ENCODE measurements around the gene SC5D. TPM values are rescaled to one million over a fixed set of nuclear protein-coding genes. Genes with fewer than 3 reads are reported as not detected.

SC5D gene
- total and polyA plus RNA-seq, 2 of the 4 experiments (the other 2 are of a cell fraction) = 21.3 to 21.7 TPM

GRCh38 chr11:121347813-121348212, 55.2 kb downstream of the SC5D start:
- no peaks in the 10 kb centered on the region for H4K20me1 ChIP-seq (ENCODE audit: insufficient read depth, low read length)
- H2BK15ac ChIP-seq (ENCODE audit: low read depth, low read length) = no peak overlapping the region
- no peaks in the 10 kb centered on the region for H3K9me1 ChIP-seq (ENCODE audit: insufficient read depth, low read length)
- H3K4me2 ChIP-seq (ENCODE audit: low read depth, low read length) = no peak overlapping the region
- POLR2A ChIA-PET (ENCODE audit: unreplicated experiment) = no interaction called here
- no peak overlapping the region for H2BK20ac ChIP-seq (ENCODE audit: low read depth, low read length)
- no peak overlapping the region for H3K27ac ChIP-seq (ENCODE audit: insufficient read depth, low read length)
- H4K91ac ChIP-seq (ENCODE audit: insufficient read depth, low read depth, low read length) = no peak overlapping the region
- no TSS peak for BruUV-seq (replicated peaks)
- no peak overlapping the region for H3K14ac ChIP-seq (replicated peaks; ENCODE audit: low read depth, low read length)
- intact Hi-C loops (cut with micrococcal nuclease) = no loop called here
- TF ChIP-seq RCOR1 (IDR thresholded peaks at IDR 0.05; ENCODE audit: insufficient replicate concordance, low read length) (no peak), CTCF (conservative IDR thresholded peaks at IDR 0.05; ENCODE audit: low read depth, low read length) (no peak), SMC3 (IDR thresholded peaks at IDR 0.05; ENCODE audit: low read depth, low read length) (no peak), ELK1 (IDR thresholded peaks at IDR 0.05; ENCODE audit: borderline replicate concordance, low read depth, low read length) (no peak), USF2 (IDR thresholded peaks at IDR 0.05; ENCODE audit: low read depth, low read length) (no peak), CHD1 (IDR thresholded peaks at IDR 0.05; ENCODE audit: low read depth, low read length) (no peak), NFE2L2 (IDR thresholded peaks at IDR 0.05; ENCODE audit: low read depth, low read length) (no peak), POLR2A (IDR thresholded peaks at IDR 0.05; ENCODE audit: low read depth, low read length) (no peak), RFX5 (IDR thresholded peaks at IDR 0.05; ENCODE audit: low read depth, low read length) (no peak), MXI1 (IDR thresholded peaks at IDR 0.05; ENCODE audit: borderline replicate concordance, low read depth, low read length) (no peak), FOS (IDR thresholded peaks at IDR 0.05; ENCODE audit: low read depth, low read length) (no peak), BHLHE40 (IDR thresholded peaks at IDR 0.05; ENCODE audit: low read depth, low read length) (no peak), MAFK (IDR thresholded peaks at IDR 0.05; ENCODE audit: low read depth, low read length) (no peak), CEBPB (IDR thresholded peaks at IDR 0.05; ENCODE audit: low read depth, low read length) (no peak), RAD21 (IDR thresholded peaks at IDR 0.05; ENCODE audit: low read length) (no peak), MAZ (IDR thresholded peaks at IDR 0.05; ENCODE audit: borderline replicate concordance, low read depth, low read length) (no peak)
- no peak overlapping the region for H3K56ac ChIP-seq (ENCODE audit: extremely low read depth, insufficient read depth, low read length)
- no peak overlapping the region for H3K4me3 ChIP-seq (ENCODE audit: insufficient read depth, low read depth, low read length)
- no peaks in the 10 kb centered on the region for H3K79me1 ChIP-seq (ENCODE audit: low read depth in 1 of 2, low read length in 2 of 2)
- no peaks in the 10 kb centered on the region for H3K9me3 ChIP-seq (ENCODE audit: control insufficient read depth, insufficient read depth, low read length)
- H3K36me3 ChIP-seq (ENCODE audit: control insufficient read depth, insufficient read depth, low read length) = no peaks in the 10 kb centered on the region
- WGBS, 2 experiments (ENCODE audit: extremely low coverage in 2 of 2, insufficient read length in 1 of 2) = no CpG with 5 or more reads among the region's 5 CpGs
- H3K4ac ChIP-seq (ENCODE audit: low read depth, low read length) = no peak overlapping the region
- dilution Hi-C loops (cut with HindIII; ENCODE audit: low sequenced_read_pairs, unreplicated experiment) = no loop called here
- H2BK120ac ChIP-seq (ENCODE audit: low read depth, low read length) = no peak overlapping the region
- H4K8ac ChIP-seq (ENCODE audit: low read depth in 2 of 2, low read length in 2 of 2) = no peak overlapping the region
- no peak overlapping the region for H2BK5ac ChIP-seq (ENCODE audit: low read depth, low read length, poor library complexity, severe bottlenecking)
- H2AK9ac ChIP-seq (replicated peaks; ENCODE audit: low read depth, low read length, poor library complexity) = no peak overlapping the region
- H3K23ac ChIP-seq (ENCODE audit: low read depth, low read length) = no peak overlapping the region
- no peak overlapping the region for H2AFZ ChIP-seq (replicated peaks; ENCODE audit: low read length, poor library complexity)
- in situ Hi-C loops (cut with MboI; ENCODE audit: low sequenced_read_pairs) = no loop called here
- H3K4me1 ChIP-seq (ENCODE audit: control insufficient read depth, insufficient read depth, low read length) = no peaks in the 10 kb centered on the region
- no peak overlapping the region for H4K5ac ChIP-seq (ENCODE audit: low read depth, low read length)
- ATAC-seq (ENCODE audit: low read depth) (no peak), DNase-seq (no peak)
- CTCF ChIA-PET = no interaction called here
- peaks cover 30% of the 10 kb centered on the region for H3K27me3 ChIP-seq (ENCODE audit: control insufficient read depth, insufficient read depth, low read length)
- no peak overlapping the region for H3K18ac ChIP-seq (ENCODE audit: low read depth, low read length)
- no peak overlapping the region for H2AK5ac ChIP-seq (ENCODE audit: low read depth, low read length)
- H3K9ac ChIP-seq (ENCODE audit: low read depth, low read length) = no peak overlapping the region
